Neural progenitor cell (in vitro differentiated cells): ENCODE data around the gene IQCF6.

Source experiments
- EZH2 ChIP-seq: fragments of 200-600 bp; sonication (generic); IDR thresholded peaks from 2 replicates; pipeline ENCODE4 v1.6.1; 2017; ENCODE audit warnings: antibody characterized with exemption, mild to moderate bottlenecking, moderate library complexity
- TF ChIP-seq, protein P1 (sequence below): fragments of 200-600 bp; sonication (generic); IDR thresholded peaks from 2 replicates; pipeline ENCODE4 v1.5.1; 2017; ENCODE audit warnings: antibody characterized with exemption, mild to moderate bottlenecking

- TF ChIP-seq, protein P1, sequence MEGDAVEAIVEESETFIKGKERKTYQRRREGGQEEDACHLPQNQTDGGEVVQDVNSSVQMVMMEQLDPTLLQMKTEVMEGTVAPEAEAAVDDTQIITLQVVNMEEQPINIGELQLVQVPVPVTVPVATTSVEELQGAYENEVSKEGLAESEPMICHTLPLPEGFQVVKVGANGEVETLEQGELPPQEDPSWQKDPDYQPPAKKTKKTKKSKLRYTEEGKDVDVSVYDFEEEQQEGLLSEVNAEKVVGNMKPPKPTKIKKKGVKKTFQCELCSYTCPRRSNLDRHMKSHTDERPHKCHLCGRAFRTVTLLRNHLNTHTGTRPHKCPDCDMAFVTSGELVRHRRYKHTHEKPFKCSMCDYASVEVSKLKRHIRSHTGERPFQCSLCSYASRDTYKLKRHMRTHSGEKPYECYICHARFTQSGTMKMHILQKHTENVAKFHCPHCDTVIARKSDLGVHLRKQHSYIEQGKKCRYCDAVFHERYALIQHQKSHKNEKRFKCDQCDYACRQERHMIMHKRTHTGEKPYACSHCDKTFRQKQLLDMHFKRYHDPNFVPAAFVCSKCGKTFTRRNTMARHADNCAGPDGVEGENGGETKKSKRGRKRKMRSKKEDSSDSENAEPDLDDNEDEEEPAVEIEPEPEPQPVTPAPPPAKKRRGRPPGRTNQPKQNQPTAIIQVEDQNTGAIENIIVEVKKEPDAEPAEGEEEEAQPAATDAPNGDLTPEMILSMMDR: no peak
- no peak for TF ChIP-seq EZH2
Observed at GRCh38 chr3:51808934-51809333, 29.9 kb upstream of the IQCF6 start.
